KMS-11 (cell line): ENCODE results near the gene CEBPA.

ENCODE experiments used
- H2AFZ ChIP-seq: fragments of 200-600 bp; sonication (generic); 2 replicates; pipeline ENCODE4 v1.6.1; 2016; ENCODE audit warnings: antibody characterized with exemption, mixed run types, low read depth
- H3K27ac ChIP-seq: fragments of 200-600 bp; sonication (generic); 2 replicates; pipeline ENCODE4 v1.6.1; 2016; ENCODE audit warnings: mild to moderate bottlenecking, mixed run types
- H3K27me3 ChIP-seq: fragments of 200-600 bp; sonication (generic); 2 replicates; pipeline ENCODE4 v1.6.1; 2017; ENCODE audit warnings: mild to moderate bottlenecking, low read depth, mixed run types, moderate library complexity; ENCODE audit not compliant: insufficient read depth
- H3K36me3 ChIP-seq: fragments of 200-600 bp; sonication (generic); 2 replicates; pipeline ENCODE4 v1.6.1; 2017; ENCODE audit warnings: mild to moderate bottlenecking, mixed run types; ENCODE audit not compliant: insufficient read depth
- H3K4me1 ChIP-seq: fragments of 200-600 bp; sonication (generic); 2 replicates; pipeline ENCODE4 v1.6.1; 2016; ENCODE audit warnings: mild to moderate bottlenecking, low read depth, mixed run types; ENCODE audit not compliant: poor library complexity, severe bottlenecking
- H3K4me2 ChIP-seq: fragments of 200-600 bp; sonication (generic); 2 replicates; pipeline ENCODE4 v1.7.0; 2016; ENCODE audit warnings: mild to moderate bottlenecking, mixed run types
- H3K4me3 ChIP-seq: fragments of 200-600 bp; sonication (generic); IDR thresholded peaks from 2 replicates; pipeline ENCODE4 v1.6.1; 2017; ENCODE audit warnings: low read depth, low read length, mixed read lengths; ENCODE audit not compliant: insufficient read depth
- H3K79me2 ChIP-seq: fragments of 200-600 bp; sonication (generic); 2 replicates; pipeline ENCODE4 v1.6.1; 2016; ENCODE audit warnings: low read depth, mixed run types; ENCODE audit not compliant: insufficient read depth
- H3K9ac ChIP-seq: fragments of 200-600 bp; sonication (generic); 2 replicates; pipeline ENCODE4 v1.6.1; 2016; ENCODE audit warnings: mild to moderate bottlenecking, mixed run types
- H4K20me1 ChIP-seq: fragments of 200-600 bp; sonication (generic); 2 replicates; pipeline ENCODE4 v1.6.1; 2016; ENCODE audit warnings: mild to moderate bottlenecking, mixed run types; ENCODE audit not compliant: insufficient read depth
- TF ChIP-seq, protein P1 (sequence below): fragments of 200-600 bp; sonication (generic); conservative IDR thresholded peaks from 2 replicates; pipeline ENCODE4 v1.6.1; 2017; ENCODE audit warnings: low read depth, mild to moderate bottlenecking, antibody characterized with exemption, low read length, moderate library complexity, mixed read lengths

The CEBPA gene

DNA sequence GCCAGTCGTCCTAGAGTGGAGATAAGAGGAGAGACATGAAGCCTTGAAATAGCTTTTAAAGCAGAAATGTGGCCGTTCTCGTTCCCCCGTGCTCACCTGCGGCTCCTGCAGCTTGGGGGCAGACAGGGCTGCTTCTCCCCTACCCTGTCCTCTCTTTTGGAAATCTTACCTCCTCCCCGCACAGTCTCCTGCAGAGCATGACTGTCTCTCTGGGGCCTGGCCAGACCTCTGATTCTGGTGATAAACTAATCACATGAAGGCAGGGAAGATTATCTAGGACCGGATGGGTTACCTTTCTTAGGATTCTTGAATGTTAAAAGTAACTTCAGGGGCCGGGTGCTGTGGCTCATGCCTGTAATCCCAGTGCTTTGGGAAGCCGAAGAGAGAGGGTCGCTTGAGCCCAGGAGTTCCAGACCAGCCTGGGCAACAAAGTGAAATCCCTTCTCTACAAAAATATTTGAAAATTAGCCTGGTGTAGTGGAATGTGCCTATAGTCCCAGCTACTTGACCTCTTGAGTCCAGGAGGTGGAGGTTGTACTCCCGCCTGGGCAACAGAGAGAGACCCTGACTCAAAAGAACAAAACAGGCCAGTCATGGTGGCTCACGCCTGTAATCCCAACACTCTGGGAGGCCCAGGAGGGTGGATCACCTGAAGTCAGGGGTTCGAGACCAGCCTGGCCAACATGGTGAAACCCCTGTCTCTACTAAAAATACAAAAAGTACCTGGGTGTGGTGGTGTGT, 8.1 kb downstream of the CEBPA start:
- Histone ChIP-seq H3K4me1 (no peaks in the 10 kb centered on the region), H3K4me3 (no peak overlapping the region), H3K27ac (no peak overlapping the region), H3K27me3 (no peaks in the 10 kb centered on the region; the same call in 1 of the 2 replicates), H3K79me2 (no peaks in the 10 kb centered on the region), H3K4me2 (no peak overlapping the region), H4K20me1 (no peaks in the 10 kb centered on the region), H3K9ac (no peak overlapping the region), H3K36me3 (no peaks in the 10 kb centered on the region), H2AFZ (no peak overlapping the region)
- TF ChIP-seq, protein P1, sequence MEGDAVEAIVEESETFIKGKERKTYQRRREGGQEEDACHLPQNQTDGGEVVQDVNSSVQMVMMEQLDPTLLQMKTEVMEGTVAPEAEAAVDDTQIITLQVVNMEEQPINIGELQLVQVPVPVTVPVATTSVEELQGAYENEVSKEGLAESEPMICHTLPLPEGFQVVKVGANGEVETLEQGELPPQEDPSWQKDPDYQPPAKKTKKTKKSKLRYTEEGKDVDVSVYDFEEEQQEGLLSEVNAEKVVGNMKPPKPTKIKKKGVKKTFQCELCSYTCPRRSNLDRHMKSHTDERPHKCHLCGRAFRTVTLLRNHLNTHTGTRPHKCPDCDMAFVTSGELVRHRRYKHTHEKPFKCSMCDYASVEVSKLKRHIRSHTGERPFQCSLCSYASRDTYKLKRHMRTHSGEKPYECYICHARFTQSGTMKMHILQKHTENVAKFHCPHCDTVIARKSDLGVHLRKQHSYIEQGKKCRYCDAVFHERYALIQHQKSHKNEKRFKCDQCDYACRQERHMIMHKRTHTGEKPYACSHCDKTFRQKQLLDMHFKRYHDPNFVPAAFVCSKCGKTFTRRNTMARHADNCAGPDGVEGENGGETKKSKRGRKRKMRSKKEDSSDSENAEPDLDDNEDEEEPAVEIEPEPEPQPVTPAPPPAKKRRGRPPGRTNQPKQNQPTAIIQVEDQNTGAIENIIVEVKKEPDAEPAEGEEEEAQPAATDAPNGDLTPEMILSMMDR: no peak

- no peak overlapping the region for H3K4me3 ChIP-seq
- no peak overlapping the region for H3K9ac ChIP-seq
- H3K36me3 ChIP-seq: no peaks in the 10 kb centered on the region
- H3K79me2 ChIP-seq: no peaks in the 10 kb centered on the region
- no peak overlapping the region for H3K4me2 ChIP-seq
- H2AFZ ChIP-seq: no peak overlapping the region
- no peaks in the 10 kb centered on the region for H3K4me1 ChIP-seq
- no peaks in the 10 kb centered on the region; the same call in 1 of the 2 replicates for H3K27me3 ChIP-seq
- no peak overlapping the region for H3K27ac ChIP-seq
- H4K20me1 ChIP-seq: no peaks in the 10 kb centered on the region
- TF ChIP-seq, protein P1: no peak
Measured at GRCh38 chr19:33293255-33294057, 8.9 kb downstream of the CEBPA start.

GRCh38 chr19:33292595-33293254, 9.6 kb downstream of the CEBPA start:
- Histone ChIP-seq H3K4me1 (no peaks in the 10 kb centered on the region), H3K9ac (no peak overlapping the region), H3K79me2 (no peaks in the 10 kb centered on the region), H3K4me3 (no peak overlapping the region), H3K27ac (no peak overlapping the region), H3K4me2 (no peak overlapping the region), H2AFZ (no peak overlapping the region), H3K27me3 (no peaks in the 10 kb centered on the region; the same call in 1 of the 2 replicates), H3K36me3 (no peaks in the 10 kb centered on the region), H4K20me1 (no peaks in the 10 kb centered on the region)
- TF ChIP-seq, protein P1: no peak

GRCh38 chr19:33291623-33292534, 10.5 kb downstream of the CEBPA start:
- H3K79me2 ChIP-seq: no peaks in the 10 kb centered on the region
- no peaks in the 10 kb centered on the region for H4K20me1 ChIP-seq
- no peaks in the 10 kb centered on the region; the same call in 1 of the 2 replicates for H3K27me3 ChIP-seq
- no peaks in the 10 kb centered on the region for H3K4me1 ChIP-seq
- no peak overlapping the region for H2AFZ ChIP-seq
- no peak overlapping the region for H3K9ac ChIP-seq
- TF ChIP-seq, protein P1: no peak
- H3K27ac ChIP-seq: no peak overlapping the region
- no peaks in the 10 kb centered on the region for H3K36me3 ChIP-seq
- H3K4me2 ChIP-seq: no peak overlapping the region
- no peak overlapping the region for H3K4me3 ChIP-seq
